Lung (tissue), 12 donors: ENCODE measurements around the gene COA1. TPM values are rescaled to one million over a fixed set of nuclear protein-coding genes. Genes with fewer than 3 reads are reported as not detected.
"Not testable (repeated sequence)": the region's sequence is repeated elsewhere in the genome, so short reads cannot be mapped to it uniquely, and the experiment has no call there.

ENCODE experiments used
- ATAC-seq: fragments of 200-7000 bp; cut with Tn5 transposase; one replicate; pipeline ENCODE4 v1.9.1; 2020; ENCODE audit warnings: moderate number of reproducible peaks; ENCODE audit not compliant: insufficient read depth, low FRiP score
- DNase-seq, 3 donors: peaks; one replicate each; pipeline ENCODE4 v3.0.0-alpha.2; 2013 to 2017
- H3K27ac ChIP-seq, 2 donors: one replicate each; pipeline ENCODE4 v1.5.1; 2013; ENCODE audit warnings: mild to moderate bottlenecking in 2 of 2, moderate library complexity in 2 of 2, control low read depth in 1 of 2, inconsistent platforms in 1 of 2, low read depth in 1 of 2, low read length in 1 of 2
- H3K27me3 ChIP-seq, 3 donors: one replicate each; pipeline ENCODE4 v1.5.1; 2013; ENCODE audit warnings: low read length in 2 of 3; ENCODE audit not compliant: control insufficient read depth in 3 of 3, insufficient read depth in 3 of 3
- H3K36me3 ChIP-seq, 4 donors: one replicate each; pipeline ENCODE4 v1.5.1; 2013; ENCODE audit warnings: low read length in 4 of 4, mild to moderate bottlenecking in 1 of 4, moderate library complexity in 1 of 4; ENCODE audit not compliant: control insufficient read depth in 4 of 4, insufficient read depth in 4 of 4
- H3K4me1 ChIP-seq, 5 donors: one replicate each; pipeline ENCODE4 v1.5.1; 2013; ENCODE audit warnings: low read length in 5 of 5, mild to moderate bottlenecking in 2 of 5, moderate library complexity in 1 of 5; ENCODE audit not compliant: control insufficient read depth in 5 of 5, insufficient read depth in 5 of 5
- H3K4me3 ChIP-seq: one replicate; pipeline ENCODE4 v1.5.1; 2013; ENCODE audit warnings: mild to moderate bottlenecking, control low read depth, moderate library complexity
- H3K9ac ChIP-seq, 2 donors: one replicate each; pipeline ENCODE4 v1.5.1; 2013; ENCODE audit warnings: low read length in 2 of 2, control low read depth in 1 of 2; ENCODE audit not compliant: insufficient read depth in 1 of 2
- H3K9me3 ChIP-seq, 4 donors: one replicate each; pipeline ENCODE4 v1.5.1; 2013; ENCODE audit warnings: low read length in 3 of 4, mild to moderate bottlenecking in 1 of 4, moderate library complexity in 1 of 4; ENCODE audit not compliant: control insufficient read depth in 4 of 4, insufficient read depth in 3 of 4
- CTCF ChIP-seq: IDR thresholded peaks from 2 replicates; pipeline ENCODE4 v1.5.1; 2012; ENCODE audit warnings: mild to moderate bottlenecking; ENCODE audit errors: control extremely low read depth, extremely low read depth
- WGBS, 2 donors: extraction: QIAGEN DNeasy Blood & Tissue Kit; methylation state at CpG; one replicate each; pipeline ENCODE4 v1.1.7; 2013; 5-methylcytosine and 5-hydroxymethylcytosine counted together
- polyA plus RNA-seq, 2 donors: library from polyadenylated mRNA; stranded (reverse); fragments of 200-250 nt; gene quantifications; one replicate each; pipeline ENCODE4 v1.2.1, GENCODE V29; 2013
- total RNA-seq, 2 donors: library from RNA; depleted of rRNA in 1 of 2; stranded (reverse); fragments of >200 nt in 1 of 2; gene quantifications; one replicate each; pipeline ENCODE4 v1.2.1, GENCODE V29; 2014 to 2021
- donor health status: control.
- donor health status: control.
- donor health status: Bipolar disorder and iron deficiency.
- donor health status: healthy.
- donor health status: DM: yes; HTN: yes; CAD: no.

COA1 gene
- total and polyA plus RNA-seq, 4 donors: 35.0 to 92.1 (median 42.6) TPM

DNA sequence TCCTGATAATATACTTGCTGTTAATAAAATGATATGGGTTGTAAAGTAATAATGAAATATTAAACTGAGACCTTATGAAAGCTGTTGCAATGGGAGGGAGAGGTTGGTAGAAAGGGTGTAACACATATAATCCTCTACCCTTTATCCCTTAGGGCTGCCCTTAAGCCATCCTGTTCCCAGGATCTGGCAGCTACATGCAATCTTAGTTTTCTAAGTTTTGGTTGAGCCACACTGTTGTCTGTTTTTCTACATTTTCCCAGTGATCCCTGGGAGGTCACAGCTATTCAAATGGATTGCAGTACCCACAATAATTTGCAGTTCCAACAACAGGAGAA is 6.3 kb downstream of the COA1 start:
- H3K9ac ChIP-seq: no peak overlapping the region
- H3K27ac ChIP-seq: no peak overlapping the region
- no peak for TF ChIP-seq CTCF
- H3K4me1 ChIP-seq: peaks cover 0 to 11% (median 2%) of the 10 kb centered on the region in 5 donors
- no peaks in the 10 kb centered on the region for H3K9me3 ChIP-seq
- peaks cover 0 to 2% (median 0%) of the 10 kb centered on the region in 4 donors for H3K36me3 ChIP-seq
- no peak for DNase-seq
- ATAC-seq: no peak
- no peaks in the 10 kb centered on the region for H3K27me3 ChIP-seq
- H3K4me3 ChIP-seq: no peak overlapping the region

DNA sequence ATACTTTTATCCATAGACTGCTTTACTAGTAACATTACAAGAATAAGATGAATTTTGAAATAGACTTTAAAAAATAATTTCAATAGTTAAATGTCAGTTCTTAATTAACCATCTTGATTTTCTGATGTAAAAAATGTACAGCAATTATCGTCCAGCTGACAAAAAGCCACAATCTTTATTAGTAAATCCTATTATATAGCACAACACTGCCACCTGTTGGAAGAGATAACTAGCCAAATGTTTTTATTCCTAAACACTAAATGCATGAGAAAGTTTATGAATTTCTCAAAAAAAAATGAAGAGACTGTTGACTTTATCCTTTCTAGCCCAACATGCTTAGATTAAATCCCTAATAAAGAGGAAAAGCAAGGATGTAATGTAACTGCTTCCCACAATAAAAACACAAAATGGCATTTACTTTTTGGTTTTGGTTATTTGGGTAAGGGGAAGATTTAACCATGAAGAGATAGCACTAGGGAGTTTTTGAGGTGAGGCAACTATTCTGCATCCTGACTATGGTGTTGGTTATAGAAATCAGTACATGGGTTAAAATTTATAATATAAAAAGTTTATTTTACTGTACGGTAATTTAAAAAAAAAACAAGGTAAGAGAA is 8.0 kb downstream of the COA1 start:
- Histone ChIP-seq H3K27me3 (no peaks in the 10 kb centered on the region), H3K27ac (no peak overlapping the region), H3K4me3 (no peak overlapping the region), H3K4me1 (peaks cover 0 to 11% (median 0%) of the 10 kb centered on the region in 5 donors), H3K36me3 (peaks cover 0 to 2% (median 0%) of the 10 kb centered on the region in 4 donors), H3K9me3 (no peaks in the 10 kb centered on the region), H3K9ac (no peak overlapping the region)
- ATAC-seq (no peak), DNase-seq (peak in 2 of 3 donors; percentile 79 to 81)
- 45 to 49% methylated on average over 2 of the region's 2 CpGs for WGBS, 2 donors
- TF ChIP-seq CTCF: peak; percentile 49

DNA sequence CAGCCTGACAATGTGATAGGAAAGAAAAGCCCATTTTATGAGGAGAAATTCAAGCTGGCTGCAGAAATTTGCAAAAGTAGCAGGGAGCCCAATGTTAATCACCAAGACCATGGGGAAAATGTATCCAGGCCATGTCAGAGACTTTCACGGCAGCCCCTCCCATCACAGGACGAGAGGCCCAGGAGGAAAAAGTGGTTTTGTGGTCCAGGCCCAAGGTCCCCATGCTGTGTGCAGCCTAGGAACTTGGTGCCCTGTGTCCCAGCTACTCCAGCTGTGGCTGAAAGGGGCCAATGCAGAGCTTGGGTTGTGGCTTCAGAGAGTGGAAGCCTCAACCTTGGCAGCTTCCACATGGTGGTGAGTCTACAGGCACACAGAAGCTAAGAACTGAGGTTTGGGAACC is 12.7 kb downstream of the COA1 start:
- Histone ChIP-seq H3K9ac (no peak overlapping the region), H3K27ac (no peak overlapping the region), H3K36me3 (peaks cover 0 to 2% (median 0%) of the 10 kb centered on the region in 4 donors), H3K4me1 (peaks cover 0 to 3% (median 0%) of the 10 kb centered on the region in 5 donors), H3K4me3 (no peak overlapping the region), H3K27me3 (no peaks in the 10 kb centered on the region), H3K9me3 (no peaks in the 10 kb centered on the region)
- no peak for DNase-seq
- no peak for TF ChIP-seq CTCF
- no peak for ATAC-seq
- 74 to 77% methylated on average over 2 of the region's 2 CpGs for WGBS, 2 donors

GRCh38 chr7:43715966-43716365 is 13.4 kb downstream of the COA1 start:
- not testable (repeated sequence) for DNase-seq, H3K36me3 ChIP-seq, H3K27me3 ChIP-seq, H3K9me3 ChIP-seq, H3K27ac ChIP-seq, H3K4me3 ChIP-seq, H3K4me1 ChIP-seq, H3K9ac ChIP-seq, ATAC-seq
- 98 to 99% methylated on average over 2 of the region's 2 CpGs for WGBS, 2 donors
